LNCaP clone FGC (cell line): ENCODE data around the gene FGFRL1.

Experiments used
- DNase-seq: peaks from one replicate; pipeline ENCODE4 v3.0.0-alpha.2; 2011; ENCODE audit warnings: low read depth
- H3K4me3 ChIP-seq: 2 replicates; pipeline ENCODE4 v1.5.1; 2011; ENCODE audit warnings: mild to moderate bottlenecking, low read depth, low read length, control low read depth
- CTCF ChIP-seq: IDR thresholded peaks from 2 replicates; pipeline ENCODE4 v1.5.1; 2012; ENCODE audit warnings: mild to moderate bottlenecking; ENCODE audit not compliant: control insufficient read depth, insufficient read depth; ENCODE audit errors: extremely low read depth

Gene FGFRL1

GRCh38 chr4:1033840-1034551, 22.6 kb downstream of the FGFRL1 start:
- no peak overlapping the region for H3K4me3 ChIP-seq
- DNase-seq, result no peak
- TF ChIP-seq CTCF, result no peak

DNA sequence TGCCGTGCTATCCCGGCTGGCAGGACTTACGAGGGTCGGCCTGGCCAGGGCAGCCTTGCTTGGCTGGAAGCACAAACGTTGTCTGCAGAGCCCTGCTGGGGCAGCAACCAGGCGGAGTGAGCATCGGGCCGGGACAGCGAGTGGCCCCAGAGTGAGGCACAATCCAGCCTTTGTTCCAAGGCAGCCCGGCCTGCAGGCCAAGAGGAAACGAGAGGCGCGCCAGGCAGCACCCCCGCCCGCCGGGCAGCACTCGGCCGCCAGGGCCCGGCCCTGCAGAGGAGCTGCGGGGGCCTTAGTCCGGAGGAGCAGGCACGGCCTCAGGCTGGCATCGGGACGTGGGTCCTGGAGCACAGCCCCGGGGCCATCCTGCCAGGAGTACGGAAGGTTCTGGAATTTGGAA, 24.1 kb downstream of the FGFRL1 start:
- DNase-seq, result no peak
- H3K4me3 ChIP-seq, result no peak overlapping the region
- TF ChIP-seq CTCF, result no peak

DNA sequence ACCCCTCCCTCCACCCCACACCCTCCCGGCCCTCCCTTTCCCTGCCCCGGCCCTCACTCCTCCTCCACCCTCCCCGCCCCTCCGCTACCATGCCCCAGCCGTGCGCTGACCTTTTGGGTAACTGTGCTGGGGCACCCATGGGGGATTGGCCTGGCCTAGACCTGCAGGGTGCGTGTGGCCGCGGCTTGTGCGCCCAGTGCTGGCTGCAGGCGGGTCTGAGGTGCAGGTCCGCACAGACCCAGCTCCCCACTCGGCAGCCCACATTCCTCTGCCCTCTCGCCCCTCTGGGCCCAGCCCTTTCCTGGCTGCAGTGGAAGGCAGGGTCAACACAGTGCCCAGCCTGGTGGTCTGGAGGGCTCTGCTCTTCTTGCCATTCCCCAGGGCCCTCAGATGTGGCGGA, 24.7 kb downstream of the FGFRL1 start:
- no peak for TF ChIP-seq CTCF
- DNase-seq, result no peak
- no peak overlapping the region for H3K4me3 ChIP-seq

DNA sequence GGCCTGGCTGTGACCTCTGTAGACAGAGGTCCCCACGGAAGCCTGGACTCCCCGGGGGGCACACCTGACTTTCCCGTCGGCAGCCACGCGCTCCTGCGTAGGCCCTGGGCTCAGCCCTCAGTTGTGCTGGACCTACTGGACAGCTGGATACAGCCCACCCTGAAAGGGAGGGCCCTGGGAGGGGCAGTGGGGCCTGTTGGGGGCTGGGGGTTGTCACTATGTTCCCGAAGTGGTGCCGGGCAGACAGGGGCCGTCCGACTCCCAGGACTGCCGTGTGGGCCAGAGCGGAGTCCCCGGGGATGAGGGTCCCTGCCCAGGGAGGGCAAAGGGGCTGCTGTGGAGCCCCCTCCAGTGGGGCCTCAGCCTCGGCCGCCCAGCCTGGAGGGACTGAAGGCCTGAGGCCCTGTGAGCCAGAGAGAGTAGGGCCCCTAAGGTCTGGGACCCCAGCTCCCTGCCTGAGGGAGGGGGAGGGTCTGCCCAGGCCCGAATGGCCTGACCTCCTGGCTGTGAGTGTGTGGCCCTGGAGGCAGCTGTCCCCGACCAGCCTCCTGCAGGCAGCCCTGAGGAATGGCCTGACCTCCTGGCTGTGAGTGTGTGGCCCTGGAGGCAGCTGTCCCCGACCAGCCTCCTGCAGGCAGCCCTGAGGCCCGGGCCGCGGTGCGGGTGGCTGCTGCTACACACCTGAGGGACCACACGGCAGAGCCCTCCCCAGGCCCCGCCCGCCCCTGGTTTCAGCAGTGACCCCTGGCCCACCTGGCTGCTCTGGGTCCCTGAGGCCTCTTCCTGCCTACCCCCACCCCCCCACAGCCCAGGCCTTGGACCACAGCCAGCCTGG, 25.8 kb downstream of the FGFRL1 start:
- TF ChIP-seq CTCF, result no peak
- no peak for DNase-seq
- no peak overlapping the region for H3K4me3 ChIP-seq

DNA sequence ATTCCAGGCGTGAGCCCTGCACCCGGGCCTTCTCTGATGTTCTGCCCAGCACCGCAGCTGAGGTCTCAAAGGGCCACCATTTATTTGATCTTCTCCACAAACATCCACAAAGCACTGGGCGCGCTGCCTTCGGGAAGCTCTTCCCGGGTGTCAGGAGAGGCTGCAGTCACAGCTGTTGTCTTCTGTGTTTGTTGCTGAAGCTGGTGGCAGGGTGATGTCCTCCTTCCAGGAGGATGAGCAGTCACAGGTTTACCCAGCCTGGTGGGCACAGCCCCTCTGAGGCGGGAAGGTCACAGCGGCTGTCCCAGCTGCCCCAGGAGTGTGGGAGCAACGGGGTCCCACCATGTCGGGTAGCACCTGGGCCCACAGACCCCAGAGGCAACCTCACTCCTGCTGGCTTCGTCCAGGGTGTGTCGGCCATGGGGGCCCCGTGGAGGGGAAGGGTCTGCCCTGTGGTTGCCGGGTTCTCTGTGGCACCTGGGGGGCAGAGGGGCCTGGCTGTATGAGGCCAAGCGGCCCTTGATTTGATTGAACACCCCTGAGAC, 27.6 kb downstream of the FGFRL1 start:
- H3K4me3 ChIP-seq, result no peak overlapping the region
- peak; percentile 33 for DNase-seq
- no peak for TF ChIP-seq CTCF

- H3K4me3 ChIP-seq, result no peak overlapping the region
- no peak for TF ChIP-seq CTCF
- DNase-seq, result peak; percentile 17
Measured at GRCh38 chr4:1039493-1040343, 28.3 kb downstream of the FGFRL1 start.
